ENCODE measurements around the gene LILRB3.
"Not testable (repeated sequence)": the region's sequence is repeated elsewhere in the genome, so short reads cannot be mapped to it uniquely, and the experiment has no call there.

GRCh38 chr19:54207193-54207592 is 15.6 kb downstream of the LILRB3 start:
- TF ChIP-seq CTCF (IDR thresholded peaks at IDR 0.05; ENCODE audit: poor library complexity); EZH2 (IDR thresholded peaks at IDR 0.05; ENCODE audit: borderline replicate concordance): not testable (repeated sequence)
